ENCODE measurements around the gene FBXO30.

Gene FBXO30

DNA sequence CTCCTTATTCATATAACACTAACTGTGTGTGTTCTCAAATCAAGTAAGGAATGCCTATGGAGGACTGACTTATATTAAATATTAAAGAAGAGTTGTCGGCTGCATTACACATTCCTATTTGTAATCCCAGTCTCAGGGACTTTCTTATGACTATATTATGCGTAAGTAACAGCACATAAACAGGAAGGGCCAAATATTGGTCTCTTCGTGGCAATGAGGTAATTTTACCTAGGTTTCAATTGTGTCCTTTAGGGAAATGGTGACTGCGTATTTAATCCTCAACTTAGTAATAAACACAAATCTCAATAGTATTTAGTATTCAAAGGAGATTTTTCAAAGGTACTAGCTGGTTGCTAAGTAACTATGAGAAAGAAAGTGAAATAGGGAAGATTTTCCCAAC is 56.5 kb downstream of the FBXO30 start:
- no peak for DNase-seq (ENCODE audit: low read depth in 2 of 3, low spot score in 2 of 3)

- DNase-seq (ENCODE audit: low read depth in 2 of 3, low spot score in 2 of 3), result no peak
Observed at GRCh38 chr6:145756170-145756662, 58.4 kb downstream of the FBXO30 start.

GRCh38 chr6:145755682-145756081 is 58.9 kb downstream of the FBXO30 start:
- DNase-seq (ENCODE audit: low read depth in 2 of 3, low spot score in 2 of 3), result no peak

DNA sequence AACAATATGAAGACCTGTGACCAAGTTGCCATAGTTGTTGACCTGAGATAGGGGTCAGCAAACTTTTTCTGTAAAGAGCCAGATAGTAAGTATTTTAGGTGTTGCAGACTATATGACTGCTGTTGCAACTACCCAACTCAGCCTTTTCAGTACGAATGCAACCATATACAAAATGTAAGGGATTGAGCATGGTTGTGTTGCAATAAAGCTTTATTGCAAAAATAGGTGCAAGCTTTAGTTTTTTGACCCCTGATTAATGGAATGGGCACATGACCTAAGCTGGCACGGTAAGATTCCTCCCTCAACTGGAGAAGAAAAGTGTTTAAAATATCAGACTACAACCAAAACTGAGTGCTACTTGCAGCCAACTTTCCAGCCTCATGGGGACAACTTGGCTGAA is 62.0 kb downstream of the FBXO30 start:
- DNase-seq (ENCODE audit: low read depth in 2 of 3, low spot score in 2 of 3), result no peak

- DNase-seq (ENCODE audit: low read depth in 2 of 3, low spot score in 2 of 3), result no peak
Observed at GRCh38 chr6:145749632-145750031, 65.0 kb downstream of the FBXO30 start.

DNA sequence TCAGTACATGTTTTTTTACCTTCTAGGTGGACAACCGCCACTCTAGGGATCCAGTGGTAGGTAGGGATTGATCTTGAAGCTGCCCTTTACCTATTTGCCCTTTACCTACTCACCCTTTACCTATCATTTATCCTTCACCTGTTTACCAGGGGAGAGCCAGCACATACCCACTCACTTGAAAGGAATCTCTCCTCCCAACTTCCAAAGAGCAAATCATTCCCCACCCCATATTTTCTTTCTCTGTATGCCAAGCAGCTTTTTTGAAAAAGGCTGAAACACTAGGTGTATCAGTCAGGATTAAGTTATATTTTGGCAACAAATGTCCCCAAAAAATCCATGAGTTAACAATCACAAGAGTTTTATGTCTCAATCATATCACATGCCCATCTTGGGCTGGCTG is 68.7 kb downstream of the FBXO30 start:
- no peak for DNase-seq (ENCODE audit: low read depth in 2 of 3, low spot score in 2 of 3)

DNA sequence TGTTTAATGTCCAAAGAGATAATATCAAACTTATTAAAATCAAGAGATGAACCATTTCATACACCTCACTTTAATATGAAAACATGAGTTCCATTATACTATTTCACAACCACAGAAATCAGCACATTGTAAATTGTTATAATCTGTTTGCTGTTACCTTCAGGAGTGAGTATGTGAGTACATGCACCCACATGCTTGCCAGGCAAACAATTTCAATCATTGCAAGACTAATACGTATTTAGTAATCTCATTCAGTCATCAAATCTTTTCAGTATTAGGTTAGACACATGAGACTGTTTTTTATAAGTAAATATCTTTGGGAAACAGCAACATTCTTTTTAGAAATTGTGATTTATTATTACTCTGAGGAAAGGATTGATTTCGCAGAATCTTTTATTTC is 70.0 kb downstream of the FBXO30 start:
- no peak for DNase-seq (ENCODE audit: low read depth in 2 of 3, low spot score in 2 of 3)
